Activated CD8-positive, alpha-beta memory T cell treated with anti-CD3 and anti-CD28 coated beads, Interleukin-2, amount 10 ng/mL, durations not matched to agents 7 days and 5 days (primary cell): ENCODE measurements around the gene ROBO2. TPM values are rescaled to one million over a fixed set of nuclear protein-coding genes. Genes with fewer than 3 reads are reported as not detected.

ENCODE experiments used
- ATAC-seq: fragments of 150-1000 bp; cut with Tn5 transposase; one replicate; pipeline ENCODE4 v1.10.0; 2021; ENCODE audit warnings: moderate library complexity
- CTCF ChIA-PET: fragments of 350-600 bp; sonication (Branson Sonifier 250); formaldehyde crosslinking; loops from one replicate; lab custom pipeline; 2021; ENCODE audit warnings: antibody characterized with exemption; lab: Charles Lee
- DNase-seq: peaks from one replicate; pipeline ENCODE4 v3.0.0-alpha.2; 2020
- H3K27ac Mint-ChIP-seq: one replicate; pipeline ENCODE4 v1.8.0; 2021; ENCODE audit warnings: mild to moderate bottlenecking, mixed read lengths
- H3K27me3 Mint-ChIP-seq: one replicate; pipeline ENCODE4 v1.8.0; 2021; ENCODE audit warnings: mixed read lengths
- H3K36me3 Mint-ChIP-seq: one replicate; pipeline ENCODE4 v1.8.0; 2021; ENCODE audit warnings: mild to moderate bottlenecking, mixed read lengths
- H3K4me1 Mint-ChIP-seq: one replicate; pipeline ENCODE4 v1.8.0; 2021; ENCODE audit warnings: mixed read lengths
- H3K4me3 Mint-ChIP-seq: one replicate; pipeline ENCODE4 v1.8.0; 2021; ENCODE audit warnings: mild to moderate bottlenecking, moderate library complexity, mixed read lengths
- H3K9me3 Mint-ChIP-seq: one replicate; pipeline ENCODE4 v1.8.0; 2022; ENCODE audit warnings: low read depth, mixed read lengths
- total RNA-seq, 2 experiments: library from RNA; stranded (reverse); gene quantifications; one replicate each; pipeline ENCODE4 v1.2.3, GENCODE V29; 2021

ROBO2 gene
- total RNA-seq, 2 experiments from 2014 or later, result not detected

GRCh38 chr3:77693147-77693546, 653.2 kb downstream of the ROBO2 start:
- H3K36me3 Mint-ChIP-seq, result no peaks in the 10 kb centered on the region
- ATAC-seq (no peak), DNase-seq (no peak)
- no peak overlapping the region for H3K27ac Mint-ChIP-seq
- H3K4me1 Mint-ChIP-seq, result no peaks in the 10 kb centered on the region
- H3K4me3 Mint-ChIP-seq, result no peak overlapping the region
- peaks cover 3% of the 10 kb centered on the region for H3K9me3 Mint-ChIP-seq
- no peaks in the 10 kb centered on the region for H3K27me3 Mint-ChIP-seq
- CTCF ChIA-PET, result no interaction called here

DNA sequence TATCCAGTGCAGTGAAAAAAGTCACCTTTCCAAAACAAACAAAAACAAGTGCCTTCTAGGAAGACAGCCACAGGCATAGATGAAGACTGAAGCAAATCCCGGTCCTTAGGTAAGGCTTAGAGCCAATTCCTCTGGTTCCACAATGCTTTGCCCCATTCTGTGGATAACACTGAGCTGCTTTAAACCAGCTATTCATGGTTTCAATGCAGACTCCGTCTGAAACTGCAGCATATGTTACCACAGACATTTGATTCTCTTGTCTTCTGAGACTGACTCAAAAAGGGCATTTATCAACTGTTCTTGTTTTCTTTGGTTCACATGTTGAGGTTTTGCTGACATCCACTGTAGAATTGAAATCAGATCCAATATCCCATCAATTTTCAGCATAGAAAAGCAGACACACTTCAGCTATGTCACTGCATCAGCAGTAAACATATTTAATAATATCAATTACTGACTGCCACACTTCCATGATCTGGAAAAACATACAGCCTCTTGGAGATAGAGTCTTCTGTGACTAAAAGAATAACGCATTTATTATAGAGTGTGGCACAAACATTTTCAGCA, 659.3 kb downstream of the ROBO2 start:
- Mint-ChIP-seq H3K27ac (no peak overlapping the region), H3K4me1 (no peaks in the 10 kb centered on the region), H3K27me3 (no peaks in the 10 kb centered on the region), H3K36me3 (no peaks in the 10 kb centered on the region), H3K4me3 (no peak overlapping the region), H3K9me3 (peaks cover 3% of the 10 kb centered on the region)
- no peak for DNase-seq
- no peak for ATAC-seq
- CTCF ChIA-PET, result no interaction called here
